HL-60/S4 treated with retinoic acid at 250 ng/mL for 4 days and 3 days (cell line): ENCODE data around the gene C12orf76.

Experiments
- in situ Hi-C: fragments of 300-500 bp; cut with MboI; formaldehyde crosslinking; loops from 2 replicates; pipeline ENCODE4 v1.7.0; 2022; ENCODE audit warnings: low sequenced_read_pairs

C12orf76 gene

DNA sequence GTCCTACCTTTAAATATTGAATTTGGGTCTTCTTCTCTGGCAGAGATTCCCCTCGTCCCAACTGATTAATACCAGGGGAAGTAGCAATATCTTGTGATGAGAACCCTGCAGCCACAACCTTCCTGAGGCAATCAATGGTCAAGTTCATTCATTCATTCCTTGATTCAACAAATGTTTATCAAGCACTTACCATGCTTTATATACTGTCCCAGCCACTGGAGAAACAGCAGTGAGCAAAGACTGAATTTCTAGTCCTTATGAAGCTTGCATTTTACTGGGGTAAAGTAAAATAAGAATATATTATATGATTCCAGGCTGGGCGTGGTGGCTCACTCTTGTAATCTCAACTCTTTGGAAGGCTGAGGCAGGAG is 51.9 kb downstream of the C12orf76 start:
- in situ Hi-C loops = no loop called here

DNA sequence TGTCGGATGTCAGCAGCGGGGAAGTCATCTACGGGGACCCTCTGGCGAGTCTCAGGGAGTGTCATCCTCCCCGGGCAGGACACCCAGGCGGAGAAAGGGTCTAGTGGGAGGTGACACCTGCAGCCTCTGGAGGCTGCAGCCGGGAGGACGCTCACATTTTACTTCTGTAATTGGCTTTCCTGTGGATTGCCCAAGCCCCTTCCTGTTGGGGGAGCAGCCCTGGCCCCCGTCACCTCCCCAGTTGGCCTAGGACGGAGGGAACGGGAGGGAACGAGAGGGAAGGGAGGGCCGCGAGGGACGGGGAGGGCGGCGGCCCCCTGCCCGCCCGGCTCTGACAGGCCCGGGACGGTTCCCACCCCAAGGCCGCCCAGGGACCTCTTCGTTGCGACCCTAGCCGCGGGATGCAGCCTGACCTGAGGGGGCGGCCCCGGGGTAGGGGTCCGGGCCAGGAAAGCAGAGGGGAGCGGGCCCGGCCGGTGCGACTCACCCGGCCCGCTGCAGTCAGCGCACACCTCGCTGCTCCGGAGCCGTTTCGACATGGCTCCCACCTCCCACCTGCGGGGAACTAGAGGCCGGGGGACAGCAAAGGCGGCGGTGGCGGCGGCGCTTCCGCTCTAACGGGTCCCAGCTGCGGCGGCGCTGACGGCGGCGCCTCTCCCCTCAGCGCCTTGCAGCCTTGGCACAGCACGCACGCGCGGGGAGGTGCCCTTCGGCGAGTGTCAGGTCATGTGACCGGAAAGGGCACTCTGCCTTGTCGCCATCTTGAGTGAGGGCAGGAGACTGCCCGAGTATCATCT is 52.4 kb downstream of the C12orf76 start, which contains the start of gene GIT2:
Gene GIT2 (minus strand): TSS at position 683 of the 797 bp plus-strand sequence. CDS start 144 bp downstream, at position 539.
- in situ Hi-C loops = no loop called here

DNA sequence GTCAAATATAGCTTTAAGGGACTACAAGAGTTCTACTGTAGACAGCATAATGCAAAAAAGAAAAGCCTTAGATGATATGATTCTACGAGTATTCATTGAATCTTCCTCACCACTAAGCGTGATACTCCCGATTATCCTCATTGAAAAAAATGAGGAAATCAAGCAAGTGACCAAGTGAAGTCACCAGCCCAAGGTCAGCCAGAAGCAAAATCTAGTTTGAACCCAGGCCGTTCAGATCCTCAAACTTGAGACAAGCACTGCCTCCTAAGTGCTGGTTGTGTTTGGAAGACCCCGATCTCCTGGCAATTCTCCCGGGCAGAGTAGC is 53.0 kb downstream of the C12orf76 start:
- in situ Hi-C loops = no loop called here

DNA sequence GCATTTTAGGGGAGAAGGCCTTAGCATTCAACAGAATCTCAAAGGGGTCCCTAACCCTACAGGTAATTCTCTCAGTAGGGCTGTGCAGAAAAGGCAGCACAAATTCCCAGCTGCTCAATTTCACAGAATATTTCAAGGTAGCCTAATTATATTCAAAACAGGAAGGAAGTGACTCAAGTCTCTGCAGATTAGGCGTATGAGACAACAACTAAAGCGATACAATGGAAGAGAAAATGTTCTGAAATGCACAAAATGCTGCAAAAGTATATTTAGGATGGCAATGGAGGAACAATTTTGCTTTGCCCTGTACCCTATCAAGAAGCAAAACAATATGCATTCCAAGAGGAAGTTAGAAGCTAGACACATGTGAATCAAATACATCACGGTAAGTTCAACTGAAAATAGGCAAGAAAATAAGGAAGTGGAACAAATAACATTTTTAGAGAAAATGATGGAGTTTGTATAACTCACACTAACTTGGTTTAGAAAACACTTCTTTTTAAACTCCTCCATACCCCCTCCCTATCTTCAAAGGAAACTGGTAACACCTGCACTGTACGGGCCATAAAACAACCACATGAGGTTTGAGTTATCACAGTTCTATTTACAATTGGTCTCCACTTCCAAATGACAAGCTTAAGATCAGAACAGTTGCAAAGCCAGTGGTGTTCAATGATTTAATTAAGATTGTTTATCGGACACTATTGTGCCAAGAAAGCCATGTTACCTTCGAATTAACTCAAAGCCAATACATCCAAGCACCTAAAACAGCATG is 53.7 kb downstream of the C12orf76 start:
- in situ Hi-C loops = no loop called here

DNA sequence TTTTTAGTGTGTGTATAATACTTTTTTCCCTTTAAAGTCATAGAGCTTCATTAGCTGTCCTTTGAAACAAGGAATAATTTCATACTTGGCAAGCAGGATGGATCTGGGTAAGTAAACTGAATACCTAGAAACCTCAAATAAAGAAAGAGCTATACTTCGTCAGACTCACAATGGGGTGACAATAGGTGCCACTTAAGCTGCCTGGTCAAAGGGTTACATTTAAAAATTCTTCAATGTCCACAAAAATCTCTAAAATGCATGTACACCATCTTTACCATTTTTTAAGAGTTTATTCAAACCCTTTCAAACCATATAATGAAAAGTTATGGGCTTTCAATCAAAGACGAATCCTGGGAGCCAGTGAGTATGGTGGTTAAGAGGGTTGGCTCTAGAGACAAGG is 55.2 kb downstream of the C12orf76 start:
- in situ Hi-C loops = no loop called here

DNA sequence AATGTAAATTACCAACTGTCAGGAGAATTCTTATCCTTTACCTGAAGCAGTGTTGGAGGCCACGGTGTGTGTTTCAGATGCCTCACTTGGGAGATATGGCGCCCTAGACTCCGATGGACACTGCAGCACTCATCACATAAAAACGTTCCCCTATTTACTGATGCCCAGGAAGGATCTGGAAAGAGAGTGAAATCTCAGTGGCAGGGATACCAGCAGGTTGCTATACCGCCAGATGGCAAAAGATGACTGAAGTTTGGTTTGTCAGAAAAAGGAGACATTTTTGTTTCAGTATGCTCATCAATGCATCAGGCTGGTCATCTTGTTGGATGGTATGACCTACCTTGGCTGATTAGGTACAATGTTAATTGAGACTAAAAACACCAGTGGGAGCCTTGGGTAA is 56.7 kb downstream of the C12orf76 start:
- in situ Hi-C loops = no loop called here
